ENCODE results near the gene SLC9A1. TPM values are rescaled to one million over a fixed set of nuclear protein-coding genes. Genes with fewer than 3 reads are reported as not detected.

SLC9A1 gene
- total and polyA plus RNA-seq, 2 of the 8 experiments (the other 6 are each of a cell fraction or from before 2014, with no cell fraction given), result 11.3 to 25.1 TPM

GRCh38 chr1:27052527-27052926, 102.4 kb downstream of the SLC9A1 start:
- Histone ChIP-seq H4K20me1 (replicated peaks in 1 of 2; ENCODE audit: control insufficient read depth in 1 of 2, insufficient read depth in 2 of 2, low read length in 2 of 2) (no peaks in the 10 kb centered on the region), H3K14ac (ENCODE audit: insufficient read length) (no peak overlapping the region), H3K23me2 (ENCODE audit: low read depth, low read length) (no peaks in the 10 kb centered on the region), H2BK20ac (ENCODE audit: low read length) (0 out of 2 replicates have a peak overlapping the region, but pooled peaks have one; percentile 32), H3K4ac (replicated peaks; ENCODE audit: insufficient read length, low read depth, low read length) (no peak overlapping the region), H3K56ac (replicated peaks; ENCODE audit: insufficient read length, low read depth, low read length) (no peak overlapping the region), H3K4me3 (ENCODE audit: extremely low read depth in 1 of 4, insufficient read depth in 2 of 4, low read depth in 3 of 4, low read length in 4 of 4) (no peak overlapping the region), H3K23ac (ENCODE audit: insufficient read length) (no peak overlapping the region), H2BK15ac (ENCODE audit: low read length) (no peak overlapping the region), H3K18ac (ENCODE audit: extremely low read depth, low read length) (no peak overlapping the region), H2AFZ (ENCODE audit: low read length) (no peak overlapping the region), H3K4me2 (ENCODE audit: insufficient read depth in 1 of 2, low read depth in 2 of 2, low read length in 2 of 2) (no peak overlapping the region), H3K27ac (ENCODE audit: low read depth, low read length) (no peak overlapping the region), H3K9me3 (ENCODE audit: insufficient read depth in 2 of 2, low read depth in 1 of 2, low read length in 1 of 2) (peaks cover 0 to 2% of the 10 kb centered on the region in 2 experiments; a peak in 1 of 4 replicates), H3K79me1 (ENCODE audit: low read depth, low read length) (no peaks in the 10 kb centered on the region; the same call in 1 of the 2 replicates), H3K9ac (replicated peaks in 1 of 4; ENCODE audit: extremely low read depth in 1 of 4, low read depth in 3 of 4, low read length in 3 of 4) (no peak overlapping the region), H4K5ac (ENCODE audit: insufficient read length, low read depth, low read length) (no peak overlapping the region), H3K79me2 (ENCODE audit: control insufficient read depth in 1 of 2, insufficient read depth in 2 of 2, low read length in 2 of 2) (no peaks in the 10 kb centered on the region; a peak in 1 of 4 replicates), H4K91ac (replicated peaks; ENCODE audit: insufficient read length, low read length) (peak overlapping the region; percentile 54), H2BK12ac (ENCODE audit: low read depth, low read length) (no peak overlapping the region), H2AK5ac (ENCODE audit: low read depth, low read length) (no peak overlapping the region), H3K4me1 (replicated peaks in 1 of 4; ENCODE audit: control insufficient read depth in 3 of 4, insufficient read depth in 4 of 4, low read length in 3 of 4) (peaks cover 4 to 8% (median 6%) of the 10 kb centered on the region in 4 experiments), H2BK5ac (ENCODE audit: low read depth, low read length) (no peak overlapping the region), H3K36me3 (ENCODE audit: control insufficient read depth in 2 of 4, insufficient read depth in 4 of 4, low read length in 3 of 4) (no peaks in the 10 kb centered on the region), H3K27me3 (replicated peaks in 1 of 4; ENCODE audit: control insufficient read depth in 3 of 4, extremely low read depth in 1 of 4, insufficient read depth in 3 of 4, low read length in 3 of 4) (no peaks in the 10 kb centered on the region; a peak in 1 of 7 replicates), H2BK120ac (replicated peaks; ENCODE audit: low read depth, low read length) (no peak overlapping the region), H4K8ac (ENCODE audit: extremely low read depth, insufficient read depth, low read length) (no peak overlapping the region)
- ChIA-PET POLR2A (ENCODE audit: partially characterized antibody) (interaction anchor here (0.8 to 8.5 kb wide), 5 partner anchors 8 to 102 kb away, joined by 3 to 57 read pairs (median 3); partner anchors contain the start of gene SLC9A1), CTCF (ENCODE audit: partially characterized antibody) (interaction anchor here (0.7 to 26.4 kb wide), 8 partner anchors 7 to 244 kb away, joined by 3 to 790 read pairs (median 5); no protein-coding TSS in a partner anchor)
- TF ChIP-seq NANOG (IDR thresholded peaks at IDR 0.05; ENCODE audit: insufficient read depth, low read depth, low read length, poor library complexity, severe bottlenecking) (no peak), USF2 (IDR thresholded peaks at IDR 0.05; ENCODE audit: low read length) (peak; percentile 68), YY1 (IDR thresholded peaks at IDR 0.05; ENCODE audit: low read depth, low read length) (no peak), HDAC6 (IDR thresholded peaks at IDR 0.05; ENCODE audit: low read depth, low read length) (no peak), GTF2F1 (IDR thresholded peaks at IDR 0.05; ENCODE audit: borderline replicate concordance, low read depth, low read length) (no peak), NRF1 (IDR thresholded peaks at IDR 0.05; ENCODE audit: low read depth, low read length) (no peak)
- no peak for DNase-seq (ENCODE audit: low read depth in 1 of 2, low spot score in 2 of 2)
- no peak for FAIRE-seq
- 93% methylated on average over 5 of the region's 5 CpGs; no CpG with 5 or more reads in 1 of the 2 experiments for WGBS, 2 experiments (ENCODE audit: extremely low coverage in 1 of 2, insufficient coverage in 1 of 2, insufficient read length in 1 of 2, insufficient replicate concordance in 2 of 2, low coverage in 1 of 2, low lambda C conversion rate in 2 of 2, missing lambda C conversion rate in 1 of 2)

All from H1 (cell line).